ENCODE results near the gene PTGS2. TPM values are rescaled to one million over a fixed set of nuclear protein-coding genes. Genes with fewer than 3 reads are reported as not detected.

The PTGS2 gene
- total and polyA plus RNA-seq, 2 experiments from 2014 or later = 0.11 to 0.17 TPM

DNA sequence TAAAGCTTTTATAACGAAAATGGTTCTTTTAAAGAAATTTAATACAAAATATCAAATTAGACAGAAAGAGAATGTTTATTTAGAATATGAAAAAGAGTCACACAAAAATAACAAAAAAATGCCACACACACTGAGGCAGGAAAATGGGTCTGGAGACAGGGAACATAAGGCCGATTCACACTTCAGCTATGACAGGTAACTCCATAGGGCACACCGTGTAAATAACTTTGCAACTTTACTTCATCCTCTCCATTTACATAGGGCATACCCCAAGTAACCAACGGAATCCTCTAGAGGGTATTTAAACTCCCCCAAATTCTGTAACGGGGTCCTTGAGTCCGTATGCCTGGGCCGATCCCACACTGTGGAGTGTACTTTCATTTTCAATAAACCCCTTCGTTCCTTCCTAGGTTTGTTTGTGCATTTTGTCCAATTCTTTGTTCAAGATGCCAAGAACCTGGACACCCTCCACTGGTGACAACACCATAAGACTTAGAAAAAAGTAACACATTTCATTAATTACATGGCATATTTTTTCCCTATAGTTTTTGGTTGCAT lies 23.1 kb upstream of the PTGS2 start (continued):
- TF ChIP-seq, protein P1, sequence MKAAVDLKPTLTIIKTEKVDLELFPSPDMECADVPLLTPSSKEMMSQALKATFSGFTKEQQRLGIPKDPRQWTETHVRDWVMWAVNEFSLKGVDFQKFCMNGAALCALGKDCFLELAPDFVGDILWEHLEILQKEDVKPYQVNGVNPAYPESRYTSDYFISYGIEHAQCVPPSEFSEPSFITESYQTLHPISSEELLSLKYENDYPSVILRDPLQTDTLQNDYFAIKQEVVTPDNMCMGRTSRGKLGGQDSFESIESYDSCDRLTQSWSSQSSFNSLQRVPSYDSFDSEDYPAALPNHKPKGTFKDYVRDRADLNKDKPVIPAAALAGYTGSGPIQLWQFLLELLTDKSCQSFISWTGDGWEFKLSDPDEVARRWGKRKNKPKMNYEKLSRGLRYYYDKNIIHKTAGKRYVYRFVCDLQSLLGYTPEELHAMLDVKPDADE (IDR thresholded peaks at IDR 0.05) = no peak
- TF ChIP-seq ZNF331 (CRISPR knock-in tag; IDR thresholded peaks at IDR 0.05; ENCODE audit: low read depth) (no peak), EZH2 (IDR thresholded peaks at IDR 0.05; ENCODE audit: low read depth, unreplicated experiment) (no peak)

DNA sequence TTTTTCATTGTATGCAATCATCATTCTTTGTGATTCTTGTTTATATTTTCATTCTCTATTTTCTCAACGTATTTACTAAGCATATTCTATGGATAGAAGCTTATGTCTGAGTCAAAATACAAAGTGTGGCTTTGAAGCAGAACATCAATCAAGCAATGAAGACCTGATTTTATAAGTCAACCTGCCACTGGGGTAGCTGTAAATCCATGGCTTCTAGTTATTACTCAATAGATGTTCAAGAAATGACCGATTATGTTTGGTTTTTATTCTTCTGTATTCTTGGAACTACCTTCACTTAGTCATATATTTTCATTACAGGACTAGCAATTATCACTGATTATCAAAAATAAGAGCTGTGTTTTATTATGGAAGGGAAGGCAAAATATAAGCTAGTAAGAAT lies 20.5 kb upstream of the PTGS2 start:
- H3K27ac ChIP-seq (ENCODE audit: low read depth) = no peak overlapping the region
- H3K4me2 ChIP-seq = no peak overlapping the region
- H3K4me1 ChIP-seq (ENCODE audit: insufficient read depth) = no peaks in the 10 kb centered on the region
- H2AFZ ChIP-seq = no peak overlapping the region
- Mint-ChIP-seq H3K4me1 (no peaks in the 10 kb centered on the region), H3K27me3 (ENCODE audit: insufficient read depth, low read depth, poor library complexity) (no peaks in the 10 kb centered on the region), H3K4me3 (no peak overlapping the region), H3K9me3 (no peaks in the 10 kb centered on the region), H3K36me3 (ENCODE audit: low read depth) (no peaks in the 10 kb centered on the region), H3K27ac (no peak overlapping the region)
- 0 out of 2 replicates have a peak, but pooled peaks cover 3% of the 10 kb centered on the region for H3K9me2 ChIP-seq (ENCODE audit: insufficient read depth)
- no peaks in the 10 kb centered on the region for H3K36me3 ChIP-seq (ENCODE audit: insufficient read depth)
- H3F3A ChIP-seq (replicated peaks; ENCODE audit: low read depth) = no peaks in the 10 kb centered on the region
- no peaks in the 10 kb centered on the region for H3K79me2 ChIP-seq (replicated peaks; ENCODE audit: insufficient read depth)
- ATAC-seq = no peak
- H3K4me3 ChIP-seq = no peak overlapping the region
- no peaks in the 10 kb centered on the region for H3K27me3 ChIP-seq (ENCODE audit: insufficient read depth)
- no peaks in the 10 kb centered on the region for H4K20me1 ChIP-seq (replicated peaks; ENCODE audit: insufficient read depth)
- DNase-seq (ENCODE audit: low spot score) = no peak
- TF ChIP-seq STAT1 (IDR thresholded peaks at IDR 0.05; ENCODE audit: unreplicated experiment) = no peak
- no peak for TF ChIP-seq NANOG (IDR thresholded peaks at IDR 0.05; ENCODE audit: borderline replicate concordance)
- TF ChIP-seq, protein P1 (IDR thresholded peaks at IDR 0.05) = no peak
- TF ChIP-seq, protein P2, sequence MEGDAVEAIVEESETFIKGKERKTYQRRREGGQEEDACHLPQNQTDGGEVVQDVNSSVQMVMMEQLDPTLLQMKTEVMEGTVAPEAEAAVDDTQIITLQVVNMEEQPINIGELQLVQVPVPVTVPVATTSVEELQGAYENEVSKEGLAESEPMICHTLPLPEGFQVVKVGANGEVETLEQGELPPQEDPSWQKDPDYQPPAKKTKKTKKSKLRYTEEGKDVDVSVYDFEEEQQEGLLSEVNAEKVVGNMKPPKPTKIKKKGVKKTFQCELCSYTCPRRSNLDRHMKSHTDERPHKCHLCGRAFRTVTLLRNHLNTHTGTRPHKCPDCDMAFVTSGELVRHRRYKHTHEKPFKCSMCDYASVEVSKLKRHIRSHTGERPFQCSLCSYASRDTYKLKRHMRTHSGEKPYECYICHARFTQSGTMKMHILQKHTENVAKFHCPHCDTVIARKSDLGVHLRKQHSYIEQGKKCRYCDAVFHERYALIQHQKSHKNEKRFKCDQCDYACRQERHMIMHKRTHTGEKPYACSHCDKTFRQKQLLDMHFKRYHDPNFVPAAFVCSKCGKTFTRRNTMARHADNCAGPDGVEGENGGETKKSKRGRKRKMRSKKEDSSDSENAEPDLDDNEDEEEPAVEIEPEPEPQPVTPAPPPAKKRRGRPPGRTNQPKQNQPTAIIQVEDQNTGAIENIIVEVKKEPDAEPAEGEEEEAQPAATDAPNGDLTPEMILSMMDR (conservative IDR thresholded peaks at IDR 0.05; ENCODE audit: low read depth in 2 of 2) = no peak
- TF ChIP-seq, protein P3, sequence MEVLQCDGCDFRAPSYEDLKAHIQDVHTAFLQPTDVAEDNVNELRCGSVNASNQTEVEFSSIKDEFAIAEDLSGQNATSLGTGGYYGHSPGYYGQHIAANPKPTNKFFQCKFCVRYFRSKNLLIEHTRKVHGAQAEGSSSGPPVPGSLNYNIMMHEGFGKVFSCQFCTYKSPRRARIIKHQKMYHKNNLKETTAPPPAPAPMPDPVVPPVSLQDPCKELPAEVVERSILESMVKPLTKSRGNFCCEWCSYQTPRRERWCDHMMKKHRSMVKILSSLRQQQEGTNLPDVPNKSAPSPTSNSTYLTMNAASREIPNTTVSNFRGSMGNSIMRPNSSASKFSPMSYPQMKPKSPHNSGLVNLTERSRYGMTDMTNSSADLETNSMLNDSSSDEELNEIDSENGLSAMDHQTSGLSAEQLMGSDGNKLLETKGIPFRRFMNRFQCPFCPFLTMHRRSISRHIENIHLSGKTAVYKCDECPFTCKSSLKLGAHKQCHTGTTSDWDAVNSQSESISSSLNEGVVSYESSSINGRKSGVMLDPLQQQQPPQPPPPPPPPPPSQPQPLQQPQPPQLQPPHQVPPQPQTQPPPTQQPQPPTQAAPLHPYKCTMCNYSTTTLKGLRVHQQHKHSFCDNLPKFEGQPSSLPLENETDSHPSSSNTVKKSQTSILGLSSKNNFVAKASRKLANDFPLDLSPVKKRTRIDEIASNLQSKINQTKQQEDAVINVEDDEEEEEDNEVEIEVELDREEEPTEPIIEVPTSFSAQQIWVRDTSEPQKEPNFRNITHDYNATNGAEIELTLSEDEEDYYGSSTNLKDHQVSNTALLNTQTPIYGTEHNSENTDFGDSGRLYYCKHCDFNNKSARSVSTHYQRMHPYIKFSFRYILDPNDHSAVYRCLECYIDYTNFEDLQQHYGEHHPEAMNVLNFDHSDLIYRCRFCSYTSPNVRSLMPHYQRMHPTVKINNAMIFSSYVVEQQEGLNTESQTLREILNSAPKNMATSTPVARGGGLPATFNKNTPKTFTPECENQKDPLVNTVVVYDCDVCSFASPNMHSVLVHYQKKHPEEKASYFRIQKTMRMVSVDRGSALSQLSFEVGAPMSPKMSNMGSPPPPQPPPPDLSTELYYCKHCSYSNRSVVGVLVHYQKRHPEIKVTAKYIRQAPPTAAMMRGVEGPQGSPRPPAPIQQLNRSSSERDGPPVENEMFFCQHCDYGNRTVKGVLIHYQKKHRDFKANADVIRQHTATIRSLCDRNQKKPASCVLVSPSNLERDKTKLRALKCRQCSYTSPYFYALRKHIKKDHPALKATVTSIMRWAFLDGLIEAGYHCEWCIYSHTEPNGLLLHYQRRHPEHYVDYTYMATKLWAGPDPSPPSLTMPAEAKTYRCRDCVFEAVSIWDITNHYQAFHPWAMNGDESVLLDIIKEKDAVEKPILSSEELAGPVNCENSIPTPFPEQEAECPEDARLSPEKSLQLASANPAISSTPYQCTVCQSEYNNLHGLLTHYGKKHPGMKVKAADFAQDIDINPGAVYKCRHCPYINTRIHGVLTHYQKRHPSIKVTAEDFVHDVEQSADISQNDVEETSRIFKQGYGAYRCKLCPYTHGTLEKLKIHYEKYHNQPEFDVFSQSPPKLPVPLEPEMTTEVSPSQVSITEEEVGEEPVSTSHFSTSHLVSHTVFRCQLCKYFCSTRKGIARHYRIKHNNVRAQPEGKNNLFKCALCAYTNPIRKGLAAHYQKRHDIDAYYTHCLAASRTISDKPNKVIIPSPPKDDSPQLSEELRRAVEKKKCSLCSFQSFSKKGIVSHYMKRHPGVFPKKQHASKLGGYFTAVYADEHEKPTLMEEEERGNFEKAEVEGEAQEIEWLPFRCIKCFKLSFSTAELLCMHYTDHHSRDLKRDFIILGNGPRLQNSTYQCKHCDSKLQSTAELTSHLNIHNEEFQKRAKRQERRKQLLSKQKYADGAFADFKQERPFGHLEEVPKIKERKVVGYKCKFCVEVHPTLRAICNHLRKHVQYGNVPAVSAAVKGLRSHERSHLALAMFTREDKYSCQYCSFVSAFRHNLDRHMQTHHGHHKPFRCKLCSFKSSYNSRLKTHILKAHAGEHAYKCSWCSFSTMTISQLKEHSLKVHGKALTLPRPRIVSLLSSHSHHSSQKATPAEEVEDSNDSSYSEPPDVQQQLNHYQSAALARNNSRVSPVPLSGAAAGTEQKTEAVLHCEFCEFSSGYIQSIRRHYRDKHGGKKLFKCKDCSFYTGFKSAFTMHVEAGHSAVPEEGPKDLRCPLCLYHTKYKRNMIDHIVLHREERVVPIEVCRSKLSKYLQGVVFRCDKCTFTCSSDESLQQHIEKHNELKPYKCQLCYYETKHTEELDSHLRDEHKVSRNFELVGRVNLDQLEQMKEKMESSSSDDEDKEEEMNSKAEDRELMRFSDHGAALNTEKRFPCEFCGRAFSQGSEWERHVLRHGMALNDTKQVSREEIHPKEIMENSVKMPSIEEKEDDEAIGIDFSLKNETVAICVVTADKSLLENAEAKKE (CRISPR knock-in tag; IDR thresholded peaks at IDR 0.05) = no peak
- TF ChIP-seq EZH2 (IDR thresholded peaks at IDR 0.05; ENCODE audit: low read depth, unreplicated experiment) = no peak
- no peak for TF ChIP-seq CREB1 (CRISPR knock-in tag; IDR thresholded peaks at IDR 0.05; ENCODE audit: low read depth)
- TF ChIP-seq EZH2phosphoT487 (IDR thresholded peaks at IDR 0.05; ENCODE audit: unreplicated experiment) = no peak
- TF ChIP-seq POLR2AphosphoS5 (IDR thresholded peaks at IDR 0.05; ENCODE audit: low read depth) = no peak
- no peak for TF ChIP-seq ZNF331 (CRISPR knock-in tag; IDR thresholded peaks at IDR 0.05; ENCODE audit: low read depth)
